ENCODE results near the gene SFN.

The SFN gene

GRCh38 chr1:26862781-26863684 is at the start of gene SFN:
SFN (plus strand) TSS chr1:26863149; CDS start chr1:26863213, 64 bp downstream.
- Histone ChIP-seq H3K4me3 (ENCODE audit: low read depth in 1 of 2, low read length in 1 of 2) (peak within 1 kb of the TSS in 1 of 2 experiments; percentile 72), H3K36me3 (peaks cover 14% of the 10 kb centered on the region), H3K9me3 (no peaks in the 10 kb centered on the region), H3K4me1 (ENCODE audit: control insufficient read depth in 1 of 2, insufficient read depth in 1 of 2, low read depth in 1 of 2, low read length in 1 of 2) (peaks cover 18 to 23% of the 10 kb centered on the region in 2 experiments), H3K27me3 (peaks cover 24% of the 10 kb centered on the region), H3K27ac (no peak within 1 kb of the TSS)
- TF ChIP-seq, protein P1, sequence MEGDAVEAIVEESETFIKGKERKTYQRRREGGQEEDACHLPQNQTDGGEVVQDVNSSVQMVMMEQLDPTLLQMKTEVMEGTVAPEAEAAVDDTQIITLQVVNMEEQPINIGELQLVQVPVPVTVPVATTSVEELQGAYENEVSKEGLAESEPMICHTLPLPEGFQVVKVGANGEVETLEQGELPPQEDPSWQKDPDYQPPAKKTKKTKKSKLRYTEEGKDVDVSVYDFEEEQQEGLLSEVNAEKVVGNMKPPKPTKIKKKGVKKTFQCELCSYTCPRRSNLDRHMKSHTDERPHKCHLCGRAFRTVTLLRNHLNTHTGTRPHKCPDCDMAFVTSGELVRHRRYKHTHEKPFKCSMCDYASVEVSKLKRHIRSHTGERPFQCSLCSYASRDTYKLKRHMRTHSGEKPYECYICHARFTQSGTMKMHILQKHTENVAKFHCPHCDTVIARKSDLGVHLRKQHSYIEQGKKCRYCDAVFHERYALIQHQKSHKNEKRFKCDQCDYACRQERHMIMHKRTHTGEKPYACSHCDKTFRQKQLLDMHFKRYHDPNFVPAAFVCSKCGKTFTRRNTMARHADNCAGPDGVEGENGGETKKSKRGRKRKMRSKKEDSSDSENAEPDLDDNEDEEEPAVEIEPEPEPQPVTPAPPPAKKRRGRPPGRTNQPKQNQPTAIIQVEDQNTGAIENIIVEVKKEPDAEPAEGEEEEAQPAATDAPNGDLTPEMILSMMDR (IDR thresholded peaks at IDR 0.05), result peak; percentile 19

DNA sequence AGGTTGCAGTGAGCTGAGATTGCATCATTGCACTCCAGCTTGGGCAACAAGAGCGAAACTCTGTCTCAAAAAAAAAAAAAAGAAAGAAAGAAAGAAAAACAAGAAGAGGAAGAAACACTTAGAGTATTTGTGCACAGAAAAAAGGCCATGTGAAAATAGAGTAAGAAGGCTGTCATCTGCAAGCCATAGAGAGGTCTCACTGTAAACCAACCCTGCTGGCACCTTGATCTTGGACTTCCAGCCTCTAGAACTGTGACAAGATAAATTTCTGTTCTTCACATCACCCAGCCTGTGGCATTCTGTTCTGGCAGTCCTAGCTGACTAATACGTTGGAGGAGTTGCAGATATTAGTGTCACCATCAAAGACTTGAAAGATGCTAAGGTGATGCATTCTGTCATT is 48.6 kb upstream of the SFN start:
- TF ChIP-seq, protein P1 (IDR thresholded peaks at IDR 0.05), result no peak
- peaks cover 63 to 67% of the 10 kb centered on the region in 2 experiments for H3K4me1 ChIP-seq (ENCODE audit: control insufficient read depth in 1 of 2, insufficient read depth in 1 of 2, low read depth in 1 of 2, low read length in 1 of 2)
- H3K9me3 ChIP-seq, result no peaks in the 10 kb centered on the region
- H3K36me3 ChIP-seq, result no peaks in the 10 kb centered on the region
- peak overlapping the region; percentile 83 for H3K27ac ChIP-seq
- peak overlapping the region in 1 of 2 experiments; percentile 28 for H3K4me3 ChIP-seq (ENCODE audit: low read depth in 1 of 2, low read length in 1 of 2)
- no peaks in the 10 kb centered on the region for H3K27me3 ChIP-seq

- TF ChIP-seq, protein P1 (IDR thresholded peaks at IDR 0.05), result no peak
- Histone ChIP-seq H3K4me3 (ENCODE audit: low read depth in 1 of 2, low read length in 1 of 2) (no peak overlapping the region), H3K4me1 (ENCODE audit: control insufficient read depth in 1 of 2, insufficient read depth in 1 of 2, low read depth in 1 of 2, low read length in 1 of 2) (peaks cover 63 to 67% of the 10 kb centered on the region in 2 experiments), H3K27me3 (no peaks in the 10 kb centered on the region), H3K9me3 (no peaks in the 10 kb centered on the region), H3K27ac (peak overlapping the region; percentile 83), H3K36me3 (no peaks in the 10 kb centered on the region)
Measured at GRCh38 chr1:26814893-26815292, 48.1 kb upstream of the SFN start.

DNA sequence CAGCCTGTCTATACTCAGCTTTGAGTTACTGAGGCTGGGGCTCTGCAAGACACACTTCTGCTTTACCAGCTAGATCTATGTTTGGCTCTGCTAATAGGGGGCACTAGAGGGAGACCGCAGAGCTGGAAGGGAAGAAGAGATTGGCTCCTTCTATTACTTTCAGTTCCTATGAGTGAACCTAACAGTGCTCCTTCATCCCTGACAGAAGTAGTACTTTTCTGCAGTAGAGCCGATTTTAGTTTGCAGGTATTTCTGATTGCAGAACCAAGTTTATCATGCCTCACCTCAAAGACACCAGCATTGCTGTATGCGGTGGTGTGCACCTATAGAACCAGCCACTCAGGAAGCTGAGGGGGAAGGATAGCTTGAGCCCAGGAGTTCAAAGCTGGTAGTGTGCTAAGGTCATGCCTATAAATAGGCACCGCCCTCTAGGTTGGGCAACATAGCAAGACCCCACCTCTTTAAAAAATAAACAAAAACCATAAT is 42.1 kb upstream of the SFN start:
- H3K27me3 ChIP-seq, result no peaks in the 10 kb centered on the region
- TF ChIP-seq, protein P1 (IDR thresholded peaks at IDR 0.05), result peak; percentile 71
- H3K9me3 ChIP-seq, result no peaks in the 10 kb centered on the region
- peak overlapping the region; percentile 34 to 36 for H3K4me3 ChIP-seq (ENCODE audit: low read depth in 1 of 2, low read length in 1 of 2)
- H3K36me3 ChIP-seq, result no peaks in the 10 kb centered on the region
- H3K4me1 ChIP-seq (ENCODE audit: control insufficient read depth in 1 of 2, insufficient read depth in 1 of 2, low read depth in 1 of 2, low read length in 1 of 2), result peaks cover 32 to 33% of the 10 kb centered on the region in 2 experiments
- H3K27ac ChIP-seq, result peak overlapping the region; percentile 81

GRCh38 chr1:26822737-26823395 is 40.1 kb upstream of the SFN start:
- Histone ChIP-seq H3K9me3 (no peaks in the 10 kb centered on the region), H3K4me3 (ENCODE audit: low read depth in 1 of 2, low read length in 1 of 2) (no peak overlapping the region), H3K27ac (no peak overlapping the region), H3K4me1 (ENCODE audit: control insufficient read depth in 1 of 2, insufficient read depth in 1 of 2, low read depth in 1 of 2, low read length in 1 of 2) (peaks cover 28 to 35% of the 10 kb centered on the region in 2 experiments), H3K36me3 (no peaks in the 10 kb centered on the region), H3K27me3 (no peaks in the 10 kb centered on the region)
- TF ChIP-seq, protein P1 (IDR thresholded peaks at IDR 0.05), result no peak
